Left colon (tissue), 2 donors: ENCODE results near the gene HMCN2. TPM values are rescaled to one million over a fixed set of nuclear protein-coding genes. Genes with fewer than 3 reads are reported as not detected.
"Not testable (repeated sequence)": the region's sequence is repeated elsewhere in the genome, so short reads cannot be mapped to it uniquely, and the experiment has no call there.

ENCODE experiments used
- ATAC-seq: fragments of 200-7000 bp; cut with Tn5 transposase; one replicate; pipeline ENCODE4 v1.9.1; 2020; ENCODE audit warnings: mild to moderate bottlenecking, moderate library complexity
- DNase-seq, 2 donors: peaks; one replicate each; pipeline ENCODE4 v3.0.0-alpha.2; 2020
- intact Hi-C, 2 donors: fragments of 100-400 bp; cut with DNase I in 1 of 2; cut with micrococcal nuclease in 1 of 2; formaldehyde crosslinking; loops; one replicate each; pipeline versions ENCODE4 v1.11.2 to v1.14.0; 2022; cut with DNase I, micrococcal nuclease
- total RNA-seq, 2 donors: library from RNA; stranded (reverse); fragmentation: NEBNext Ultra II Directional; extraction: Animal tissue kit (Norgen Biotek cat#: 25700); gene quantifications; one replicate each; pipeline ENCODE4 v1.2.1, GENCODE V29; 2021
- donor health status: DM: no; HTN: no; CAD: no.
- donor health status: DM: yes; HTN: yes; CAD: no.

HMCN2 gene
- total RNA-seq, 2 donors from 2014 or later: 19.1 to 23.3 TPM

DNA sequence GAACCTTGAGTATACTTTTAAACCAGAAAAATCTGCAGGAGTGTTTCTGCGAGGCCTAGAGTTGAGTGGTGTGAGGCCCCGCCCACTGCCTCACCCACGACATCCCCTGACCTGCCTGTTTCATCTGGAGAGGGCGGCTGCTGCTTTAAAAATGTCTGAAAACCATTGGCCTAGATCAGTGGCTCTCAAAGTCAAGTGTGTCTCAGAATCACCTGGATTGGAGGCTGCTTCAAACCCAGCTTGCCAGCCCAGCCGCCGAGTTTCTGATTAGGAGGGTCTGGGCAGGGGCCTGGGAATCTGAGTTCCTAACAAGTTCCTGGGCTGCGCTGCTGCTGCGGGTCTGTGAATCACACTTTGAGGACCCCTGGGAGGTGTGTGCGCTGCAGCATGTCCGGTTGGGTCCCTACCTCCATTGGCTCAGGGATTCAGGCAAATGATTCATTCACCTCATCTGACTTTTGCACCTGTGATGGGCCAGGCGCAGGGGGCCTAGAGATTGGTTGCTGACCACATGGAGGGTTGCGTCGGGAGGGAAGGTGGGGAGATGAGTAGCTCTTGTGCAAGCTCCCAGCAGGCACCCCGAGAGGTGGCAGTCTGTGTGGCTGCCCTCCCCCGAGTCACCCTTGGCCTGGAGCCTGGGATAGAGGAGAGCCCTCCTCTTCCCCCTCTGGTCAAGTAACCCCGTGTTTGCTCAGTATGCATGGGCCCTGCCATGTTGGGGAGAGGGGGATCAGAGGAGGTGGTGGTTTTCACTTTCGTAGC is 27.6 kb upstream of the HMCN2 start:
- intact Hi-C loops: loop anchor here in 1 of 2 donors (5.0 kb wide), 1 partner anchor 131 kb away; no protein-coding TSS in a partner anchor
- ATAC-seq (no peak), DNase-seq (no peak)

DNA sequence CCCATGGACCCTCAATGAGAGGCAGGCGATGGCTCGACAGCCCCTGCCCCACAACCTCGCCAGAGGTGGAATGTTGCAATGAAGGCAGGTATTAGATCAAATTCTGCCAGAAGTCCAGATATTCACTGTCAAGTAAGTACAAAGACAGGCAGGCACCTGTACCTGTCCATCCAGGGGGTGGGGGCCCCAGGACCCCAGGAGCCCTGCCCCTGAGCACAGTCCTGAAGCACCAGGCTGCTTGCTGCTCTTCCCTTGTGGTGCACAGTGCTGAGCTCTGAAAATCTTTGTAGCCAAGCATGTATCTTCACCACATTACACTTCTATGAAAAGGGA is 26.2 kb upstream of the HMCN2 start:
- intact Hi-C loops: loop anchor here in 1 of 2 donors (5.0 kb wide), 1 partner anchor 132 kb away; no protein-coding TSS in a partner anchor
- ATAC-seq: no peak
- DNase-seq: no peak

DNA sequence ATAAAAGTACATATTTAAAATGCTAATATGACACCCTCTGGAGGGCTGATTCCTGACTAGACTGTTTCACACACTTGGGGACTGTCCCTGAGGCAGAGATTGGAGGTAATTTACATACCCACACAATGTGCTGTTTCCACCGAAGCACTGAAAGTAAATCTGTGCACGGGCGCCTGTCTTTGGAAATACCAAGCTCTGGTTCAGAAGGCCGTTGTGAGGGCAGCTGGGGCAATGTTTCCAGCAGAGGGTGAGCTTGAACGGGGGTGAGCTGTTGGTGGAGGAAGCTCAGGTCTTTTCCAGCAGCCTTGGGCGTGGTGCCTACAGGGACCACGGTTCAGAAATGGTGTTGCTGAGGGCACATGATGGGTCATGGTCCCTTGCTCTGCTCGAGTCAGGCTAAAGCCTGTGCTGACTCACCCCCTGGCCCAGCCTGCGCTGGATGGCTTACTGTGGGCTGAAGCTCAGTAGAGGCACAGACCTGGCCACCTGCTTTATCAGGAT is 25.8 kb upstream of the HMCN2 start:
- intact Hi-C loops: loop anchor here in 1 of 2 donors (5.0 to 10.0 kb wide), 2 partner anchors 85 to 132 kb away; no protein-coding TSS in a partner anchor
- no peak for ATAC-seq

DNA sequence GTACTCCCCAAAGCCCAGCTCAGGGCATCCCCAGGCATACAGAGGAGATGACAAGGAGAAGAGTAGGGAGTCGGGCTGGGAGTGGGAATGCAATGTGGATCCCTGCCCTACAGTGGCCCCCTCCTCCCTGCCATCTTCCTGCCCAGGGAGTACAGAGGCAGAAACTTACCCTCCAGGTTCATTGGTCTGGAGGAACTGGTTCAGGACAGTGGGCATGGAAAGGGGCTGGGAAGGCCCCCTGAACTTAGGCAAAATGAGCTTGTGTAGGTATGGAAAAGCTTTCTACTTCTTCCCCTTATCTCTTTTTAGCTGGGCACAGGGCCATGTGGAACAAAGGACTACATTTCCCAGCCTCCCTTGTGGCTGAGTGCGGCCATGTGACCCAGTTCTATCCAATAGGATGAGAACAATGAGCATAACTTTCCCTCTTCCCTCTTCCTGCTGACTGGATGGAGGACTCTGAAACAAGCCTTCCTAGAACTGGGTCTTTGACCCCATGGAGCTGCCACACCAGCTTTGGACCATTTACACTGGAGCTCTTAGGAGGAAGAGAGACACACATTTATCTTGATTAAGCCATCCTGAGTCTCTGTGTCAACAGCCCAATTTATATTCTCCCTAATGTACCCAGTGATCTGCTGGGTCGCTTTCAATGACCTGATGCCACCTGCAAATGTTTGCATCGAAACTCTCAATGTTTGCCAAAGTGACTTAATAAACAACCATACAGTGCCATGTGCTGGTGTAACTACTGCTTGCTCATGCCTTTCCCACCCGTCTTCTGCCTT is 25.0 kb upstream of the HMCN2 start:
- peak in 1 of 2 donors; percentile 48 for DNase-seq
- intact Hi-C loops: loop anchor here in 1 of 2 donors (10.0 kb wide), 1 partner anchor 84 kb away; no protein-coding TSS in a partner anchor
- ATAC-seq: peak; percentile 86

More for the DNA sequence above, 25.8 kb upstream of the HMCN2 start:
- DNase-seq: no peak

DNA sequence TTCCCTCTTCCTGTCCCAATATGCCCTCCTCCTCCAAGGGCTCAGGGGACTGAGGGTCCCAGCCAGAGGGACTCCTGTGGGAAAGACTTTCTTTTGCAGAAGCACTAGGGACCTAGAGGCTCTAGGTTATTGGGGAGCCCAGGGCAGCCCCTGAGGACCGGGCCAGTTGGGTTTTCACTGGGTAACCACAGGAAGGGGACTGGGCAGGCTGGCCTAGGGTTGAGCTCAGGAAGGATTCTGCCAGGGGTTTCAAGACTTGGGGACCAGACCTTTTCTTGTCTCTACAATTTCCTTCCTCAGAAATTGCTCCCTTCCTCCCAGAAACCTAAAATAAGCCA is 24.4 kb upstream of the HMCN2 start:
- no peak for ATAC-seq
- intact Hi-C loops: loop anchor here in 1 of 2 donors (10.0 kb wide), 1 partner anchor 84 kb away; no protein-coding TSS in a partner anchor
- DNase-seq: no peak

DNA sequence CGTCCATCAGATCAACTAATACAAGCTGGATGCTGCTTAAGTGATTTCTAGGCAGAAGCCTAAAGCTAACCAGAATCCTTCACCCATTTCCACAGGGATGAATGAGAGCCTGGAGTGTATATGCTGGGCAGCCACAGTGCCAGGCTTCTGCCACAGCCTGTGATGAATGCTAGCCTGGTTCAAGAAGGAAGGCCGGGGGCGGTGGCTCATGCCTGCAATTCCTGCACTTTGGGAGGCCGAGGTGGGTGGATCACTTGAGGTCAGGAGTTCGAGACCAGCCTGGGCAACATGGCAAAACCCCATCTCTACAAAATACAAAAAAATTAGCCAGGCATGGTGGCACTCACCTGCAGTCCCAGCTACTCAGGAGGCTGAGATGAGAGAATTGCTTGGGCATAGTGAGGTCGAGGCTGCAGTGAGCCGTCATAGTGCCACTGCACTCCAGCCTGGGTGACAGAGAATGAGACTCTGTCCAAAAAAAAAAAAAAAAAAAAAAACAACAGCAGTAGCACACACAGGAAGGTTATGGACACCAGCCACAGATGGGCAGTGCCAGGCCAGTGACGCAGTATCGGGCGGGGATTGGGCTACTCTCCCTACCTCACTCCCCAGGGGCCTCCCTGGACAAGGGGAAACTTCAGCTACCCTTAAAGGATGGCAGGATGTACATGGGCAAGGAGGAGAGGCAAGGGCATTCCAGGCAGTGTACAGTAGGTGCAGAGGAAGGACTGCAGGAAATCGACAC is 23.1 kb upstream of the HMCN2 start:
- intact Hi-C loops: loop anchor here in 1 of 2 donors (10.0 kb wide), 1 partner anchor 82 kb away; no protein-coding TSS in a partner anchor
- ATAC-seq (peak; percentile 21), DNase-seq (no peak)

DNA sequence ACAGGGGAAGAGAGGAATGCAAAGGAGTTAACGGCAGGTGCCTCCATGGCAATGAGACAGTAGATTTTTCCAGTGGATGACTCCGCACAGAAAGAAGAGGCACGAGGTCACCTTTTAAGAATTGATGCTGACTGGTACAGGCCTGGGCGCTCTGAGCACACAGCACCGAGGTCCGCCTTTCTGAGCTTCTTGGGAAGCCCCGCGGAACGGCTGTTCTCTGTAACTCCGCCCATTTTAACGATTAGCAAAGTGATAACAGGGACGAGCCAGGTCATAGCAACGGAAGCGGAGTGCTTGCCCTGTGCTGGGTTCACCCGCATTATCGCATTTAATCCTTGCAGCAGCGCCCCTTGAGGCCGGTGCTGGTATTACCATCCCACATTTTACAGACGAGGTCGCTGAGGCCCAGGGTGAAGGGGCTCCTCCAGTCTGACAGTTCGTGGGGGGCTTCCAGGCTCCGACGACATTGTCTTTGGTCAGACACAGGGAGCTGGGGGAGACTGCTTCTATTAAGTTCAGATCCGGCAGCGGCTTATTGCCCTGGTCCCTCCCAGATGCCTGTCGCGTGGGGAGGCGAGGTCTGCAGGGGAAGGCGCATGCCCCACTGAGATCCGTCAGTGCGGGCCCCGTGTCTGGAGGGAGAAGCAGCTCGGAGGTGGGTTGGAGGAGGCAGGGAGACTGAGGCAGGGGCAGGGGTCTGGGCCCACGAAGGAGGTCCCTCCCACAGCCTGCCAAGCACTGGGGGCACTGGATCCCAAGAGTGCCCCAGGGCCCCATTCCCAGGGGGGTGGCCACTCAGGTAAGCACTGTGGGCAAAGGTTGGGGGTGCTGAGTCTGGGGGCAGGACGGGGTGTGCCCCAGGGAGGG is 22.3 kb upstream of the HMCN2 start:
- ATAC-seq (peak; percentile 67), DNase-seq (peak in 1 of 2 donors; percentile 86)
- intact Hi-C loops: loop anchor here in 1 of 2 donors (10.0 kb wide), 1 partner anchor 82 kb away; no protein-coding TSS in a partner anchor

DNA sequence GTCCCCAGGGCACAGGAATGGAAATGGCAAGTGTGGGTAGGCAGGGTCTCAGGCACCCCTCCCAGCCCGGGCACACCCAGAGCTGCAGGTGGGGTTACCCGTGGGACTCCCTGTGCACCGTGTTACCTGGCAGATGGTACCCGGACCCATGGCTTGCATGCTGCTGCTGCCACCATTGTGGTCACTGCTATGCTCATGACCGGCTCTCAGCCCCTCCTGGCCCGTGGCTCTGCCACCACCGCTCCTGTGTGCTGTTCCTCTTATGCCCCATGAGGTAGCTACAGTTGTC is 21.7 kb upstream of the HMCN2 start:
- intact Hi-C loops: loop anchor here in 1 of 2 donors (10.0 kb wide), 1 partner anchor 81 kb away; no protein-coding TSS in a partner anchor
- no peak for ATAC-seq
- DNase-seq: no peak

DNA sequence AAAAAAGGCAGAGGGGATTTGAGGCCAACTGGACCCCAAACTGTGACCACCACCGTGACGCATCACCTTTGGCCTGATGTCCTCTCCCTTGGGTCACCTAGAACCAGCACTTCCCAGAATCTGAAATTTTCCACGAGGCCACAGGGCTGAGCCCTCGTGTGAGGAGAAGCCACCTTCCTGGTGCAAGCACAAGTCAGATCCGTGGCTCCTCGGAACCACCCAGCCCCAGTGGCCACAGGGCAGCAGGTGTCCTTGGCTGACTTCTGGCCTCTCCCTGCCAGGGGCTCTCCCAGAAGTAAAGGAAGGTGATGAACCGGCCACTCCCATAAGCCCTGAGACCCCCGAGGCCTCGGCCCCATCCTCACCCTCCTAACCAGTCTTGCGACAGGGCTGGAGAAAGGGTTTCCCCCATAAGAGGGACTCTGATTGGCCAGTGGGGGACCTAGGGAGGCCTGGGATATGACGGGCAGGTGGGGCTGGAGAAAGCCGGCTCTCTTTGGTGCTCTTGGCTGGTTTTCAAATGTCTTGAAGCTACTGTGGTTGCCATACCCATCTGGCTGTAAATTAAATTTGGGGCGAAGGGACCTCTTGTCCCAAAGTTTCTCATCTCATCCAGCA is 20.9 kb upstream of the HMCN2 start:
- ATAC-seq (no peak), DNase-seq (no peak)
- intact Hi-C loops: loop anchor here in 1 of 2 donors (10.0 kb wide), 1 partner anchor 80 kb away; no protein-coding TSS in a partner anchor

DNA sequence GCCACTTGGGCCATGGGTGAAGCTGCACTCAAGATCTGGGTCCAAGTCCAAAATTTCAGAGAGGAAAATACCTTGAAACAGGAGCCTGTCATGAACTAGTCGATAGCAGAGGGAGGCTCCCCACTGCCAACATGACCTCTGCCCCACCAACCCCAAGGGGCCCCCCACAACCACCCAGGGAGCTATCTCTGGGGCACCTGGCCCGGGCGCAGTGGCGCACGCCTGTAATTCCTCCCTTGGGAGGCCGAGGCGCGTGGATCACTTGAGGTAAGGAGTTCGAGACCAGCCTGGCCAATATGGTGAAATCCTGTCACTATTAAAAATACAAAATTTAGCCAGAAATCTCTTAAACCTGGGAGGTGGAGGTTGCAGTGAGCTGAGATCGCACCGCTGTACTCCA is 20.1 kb upstream of the HMCN2 start:
- DNase-seq (no peak), ATAC-seq (no peak)
- intact Hi-C loops: loop anchor here in 1 of 2 donors (10.0 kb wide), 1 partner anchor 79 kb away; no protein-coding TSS in a partner anchor

DNA sequence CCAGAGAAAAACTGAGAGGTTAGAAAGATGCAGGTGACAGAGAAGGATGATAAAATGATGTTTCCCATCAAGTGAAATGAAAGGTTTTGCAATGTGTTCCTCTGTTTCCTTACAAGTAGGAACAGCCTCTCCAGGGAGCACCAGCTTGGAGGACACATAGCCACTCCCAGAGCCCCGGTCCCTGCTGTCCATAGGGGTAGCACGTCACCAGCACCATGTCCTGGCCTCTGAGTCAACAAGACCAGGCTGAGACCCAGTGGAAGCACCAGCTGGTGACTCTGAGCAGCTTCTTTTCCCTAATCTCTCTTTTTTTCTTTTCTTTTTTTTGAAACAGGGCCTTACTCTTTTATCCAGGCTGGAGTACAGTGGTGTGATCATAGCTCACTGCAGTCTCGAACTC is 19.4 kb upstream of the HMCN2 start:
- DNase-seq (no peak), ATAC-seq (no peak)

DNA sequence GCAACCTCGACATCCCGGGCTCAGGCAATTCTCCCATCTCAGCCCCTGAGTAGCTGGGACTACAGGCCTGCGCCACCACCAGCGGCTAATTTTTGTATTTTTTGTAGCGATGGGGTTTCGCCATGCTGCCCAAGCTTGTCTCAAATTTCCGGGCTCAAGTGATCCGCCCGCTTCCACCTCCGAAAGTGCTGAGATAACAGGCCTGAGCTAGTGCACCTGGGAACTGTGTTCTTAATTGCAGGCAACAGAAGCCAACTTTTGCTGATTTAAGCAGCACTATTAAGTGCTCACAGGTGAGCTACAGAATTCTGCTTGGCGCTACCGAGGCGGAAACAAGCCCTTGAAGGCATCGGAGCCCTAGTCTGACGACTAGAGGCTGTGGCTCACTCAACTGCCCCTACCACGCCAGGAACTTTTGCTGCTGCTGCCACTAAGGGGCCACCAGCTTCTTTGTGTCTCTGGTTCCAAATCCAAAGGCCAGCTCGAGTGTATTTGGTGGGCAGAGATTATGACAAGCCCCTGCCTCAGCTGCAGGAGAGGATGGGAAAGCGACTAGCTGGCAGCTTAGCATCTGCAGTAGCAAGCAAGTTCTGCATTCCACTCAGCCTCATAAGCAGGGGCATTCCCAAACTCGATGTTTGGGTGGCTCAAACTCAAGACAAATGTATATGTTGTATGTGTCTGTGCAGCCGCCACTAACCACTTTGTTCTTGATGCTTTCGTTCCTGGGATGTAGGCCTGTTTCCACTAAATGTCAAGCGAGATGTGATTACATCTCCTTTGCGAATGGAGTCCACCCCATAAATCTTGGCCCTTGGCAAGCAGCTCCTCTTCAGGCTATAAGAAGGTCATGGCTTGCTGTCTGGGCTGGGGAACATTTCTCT is 10.6 kb upstream of the HMCN2 start:
- ATAC-seq: no peak
- no peak for DNase-seq

More for the DNA sequence above, 19.4 kb upstream of the HMCN2 start:
- intact Hi-C loops: loop anchor here in 1 of 2 donors (10.0 kb wide), 1 partner anchor 79 kb away; no protein-coding TSS in a partner anchor

DNA sequence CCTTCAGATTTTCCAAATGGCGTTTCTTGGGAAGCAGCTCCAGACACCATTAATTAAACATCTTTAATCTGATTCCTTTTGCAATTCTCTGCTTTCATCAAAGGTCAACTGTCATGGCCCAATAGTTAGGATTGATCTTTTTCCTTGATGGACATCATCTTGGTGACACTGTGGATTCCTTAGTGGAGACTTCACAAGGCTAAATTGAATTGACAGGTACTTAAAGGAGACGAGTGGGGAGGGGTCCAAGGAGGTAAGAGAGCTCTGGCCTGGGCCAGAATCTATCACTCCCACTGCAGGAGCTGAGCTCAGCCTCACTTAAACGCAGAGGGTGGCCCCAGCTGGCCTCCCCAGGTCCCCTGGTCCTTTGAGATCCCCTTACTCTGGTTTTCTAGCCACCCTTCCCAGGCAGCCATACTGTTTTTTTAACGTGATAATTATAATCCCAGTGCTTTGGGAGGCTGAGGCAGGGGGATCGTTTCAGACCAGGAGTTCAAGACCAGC is 9.9 kb upstream of the HMCN2 start:
- DNase-seq (no peak), ATAC-seq (no peak)
- intact Hi-C loops: no loop called here

More for the DNA sequence above, 10.6 kb upstream of the HMCN2 start:
- intact Hi-C loops: no loop called here

DNA sequence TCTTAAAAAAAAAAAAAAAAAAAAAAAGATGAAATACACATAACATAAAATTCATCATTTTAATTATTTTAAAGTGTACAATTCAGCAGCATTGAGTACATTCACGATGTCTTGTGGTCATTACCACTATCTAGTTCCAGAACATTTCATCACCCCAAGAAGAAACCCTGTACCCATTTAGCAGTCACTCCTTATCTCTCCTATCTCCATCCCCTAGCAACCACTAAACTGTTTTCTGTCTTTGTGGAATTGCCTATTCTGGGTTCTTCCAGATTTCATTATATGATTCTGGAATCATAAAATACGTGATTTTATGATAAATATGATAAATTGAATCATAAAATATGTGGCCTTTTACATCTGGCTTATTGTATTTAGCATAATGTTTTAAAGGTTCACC is 8.9 kb upstream of the HMCN2 start:
- ATAC-seq (no peak), DNase-seq (no peak)
- intact Hi-C loops: no loop called here

DNA sequence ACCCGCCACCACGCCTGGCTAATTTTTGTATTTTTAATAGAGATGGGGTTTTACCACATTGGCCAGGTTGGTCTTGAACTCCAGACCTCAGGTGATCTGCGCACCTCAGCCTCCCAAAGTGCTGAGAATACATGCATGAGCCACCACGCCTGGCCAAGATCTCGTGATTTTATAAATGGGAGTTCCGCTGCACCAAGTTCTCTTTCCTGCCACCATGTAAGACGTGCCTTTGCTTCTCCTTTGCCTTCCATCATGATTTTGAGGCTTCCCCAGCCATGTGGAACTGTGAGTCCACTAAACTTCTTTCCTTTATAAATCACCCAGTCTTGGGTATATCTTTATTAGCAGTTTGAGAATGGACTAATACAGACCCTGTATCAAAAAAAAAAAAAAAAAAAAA is 7.4 kb upstream of the HMCN2 start:
- ATAC-seq, DNase-seq, intact Hi-C loops: not testable (repeated sequence)

DNA sequence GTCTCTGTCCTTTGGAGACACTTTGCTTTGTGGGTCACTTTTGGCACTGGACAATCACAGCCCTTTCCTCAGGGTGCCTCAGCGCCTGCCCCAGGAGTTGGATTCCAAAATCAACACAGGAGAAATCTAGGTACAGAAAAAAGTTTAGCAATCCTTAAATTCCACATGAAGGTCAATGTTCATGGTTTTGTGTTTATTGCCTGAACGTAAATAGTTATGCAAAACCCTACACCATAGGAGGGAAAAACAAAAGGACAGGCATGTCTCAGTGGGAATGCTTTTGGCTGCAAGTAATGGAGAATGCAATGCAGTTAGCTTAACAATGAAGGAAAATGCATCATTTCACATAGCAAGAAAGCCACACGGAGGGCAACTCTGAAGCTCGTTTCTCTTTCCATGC is 6.5 kb upstream of the HMCN2 start:
- intact Hi-C loops: no loop called here
- ATAC-seq (no peak), DNase-seq (no peak)
